ENCODE measurements around the gene HNRNPL.
"Not testable (repeated sequence)": the region's sequence is repeated elsewhere in the genome, so short reads cannot be mapped to it uniquely, and the experiment has no call there.

Gene HNRNPL

DNA sequence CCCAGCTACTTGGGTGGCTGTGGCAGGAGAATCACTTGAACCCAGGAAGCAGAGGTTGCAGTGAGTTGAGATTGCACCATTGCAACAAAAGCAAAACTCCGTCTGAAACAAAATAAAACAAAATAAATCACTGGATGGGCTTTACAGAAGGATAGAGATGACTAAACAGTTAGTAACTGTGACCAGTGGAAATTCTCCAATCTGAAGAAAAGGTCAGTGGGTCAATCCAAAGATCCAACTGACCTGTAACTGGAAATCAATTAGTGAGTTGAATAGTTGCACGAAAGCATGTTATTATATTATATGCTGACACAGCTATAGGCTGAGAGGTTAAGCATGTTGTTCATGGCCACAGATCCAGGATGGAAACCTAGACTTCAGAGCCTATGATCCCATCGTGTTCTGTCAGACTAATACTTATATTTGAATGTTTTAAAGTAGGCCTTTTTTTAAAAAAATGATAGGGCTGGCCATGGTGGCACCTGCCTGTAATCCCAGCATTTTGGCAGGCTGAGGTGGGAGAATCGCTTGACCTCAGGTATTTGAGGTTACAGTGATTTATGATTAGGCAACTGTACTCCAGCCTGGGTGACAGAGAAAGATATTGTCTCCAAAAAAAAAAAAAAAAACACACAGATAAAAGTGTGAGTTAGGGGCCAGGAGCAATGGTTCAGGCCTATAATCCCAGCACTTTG, 19.6 kb downstream of the HNRNPL start:
- no peak for DNase-seq

DNA sequence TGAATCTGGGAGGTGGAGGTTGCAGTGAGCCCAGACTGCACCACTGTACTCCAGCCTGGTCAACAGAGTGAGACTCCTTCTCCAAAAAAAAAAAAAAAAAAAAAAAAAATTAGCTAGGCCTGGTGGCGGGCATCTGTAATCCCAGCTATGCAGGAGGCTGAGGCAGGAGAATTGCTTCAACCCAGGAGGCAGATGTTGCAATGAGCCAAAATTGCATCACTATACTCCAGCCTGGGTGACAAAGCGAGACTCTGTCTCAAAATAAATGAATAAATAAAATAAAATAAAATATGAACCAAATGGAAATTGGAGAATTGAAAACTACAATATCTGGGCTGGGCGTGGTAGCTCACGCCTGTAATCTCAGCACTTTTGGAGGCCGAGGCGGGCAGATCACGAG, 20.6 kb downstream of the HNRNPL start:
- DNase-seq, result not testable (repeated sequence)

DNA sequence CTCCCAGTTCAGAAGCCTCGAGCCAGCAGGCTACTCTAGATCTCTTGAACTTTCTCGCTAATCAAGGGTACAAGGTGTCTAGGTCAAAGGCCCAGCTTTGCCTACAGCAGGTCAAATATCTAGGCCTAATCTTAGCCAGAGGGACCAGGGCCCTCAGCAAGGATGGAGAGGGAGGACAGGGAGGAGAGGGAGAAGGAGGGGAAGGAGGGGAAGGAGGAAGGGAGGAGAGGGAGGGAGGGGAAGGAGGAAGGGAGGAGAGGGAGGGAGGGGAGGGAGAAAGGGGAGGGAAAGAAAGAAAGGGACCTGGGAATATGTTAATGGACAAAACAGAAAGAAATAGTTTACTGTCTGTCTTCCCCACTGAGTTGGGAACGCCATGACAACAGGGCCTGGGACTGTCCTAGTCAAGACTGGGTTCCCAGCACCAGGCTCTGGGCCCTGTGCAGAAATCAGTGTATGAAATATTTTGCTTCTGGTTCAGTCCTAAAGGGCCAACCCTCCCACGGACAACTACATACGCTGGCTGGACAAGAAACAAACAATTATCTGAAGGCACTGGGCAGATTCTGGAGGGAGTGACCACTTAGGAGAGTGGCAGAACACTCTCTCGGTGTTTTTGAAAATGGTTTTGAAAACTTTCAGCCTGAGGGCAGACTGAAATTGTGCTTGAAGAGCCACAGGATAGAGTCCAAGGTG, 22.8 kb downstream of the HNRNPL start:
- no peak for DNase-seq

DNA sequence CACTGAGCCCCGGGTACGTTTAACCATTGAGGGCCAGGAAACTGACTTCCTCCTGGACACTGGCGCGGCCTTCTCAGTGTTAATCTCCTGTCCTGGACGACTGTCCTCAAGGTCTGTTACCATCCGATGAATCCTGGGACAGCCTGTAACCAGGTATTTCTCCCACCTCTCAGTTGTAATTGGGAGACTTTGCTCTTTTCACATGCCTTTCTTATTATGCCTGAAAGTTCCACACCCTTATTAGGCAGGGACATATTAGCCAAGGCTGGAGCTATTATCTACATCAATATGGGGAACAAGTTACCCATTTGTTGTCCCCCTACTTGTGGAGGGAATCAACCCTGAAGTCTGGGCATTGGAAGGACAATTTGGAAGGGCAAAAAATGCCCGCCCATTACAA, 23.9 kb downstream of the HNRNPL start:
- not testable (repeated sequence) for DNase-seq

DNA sequence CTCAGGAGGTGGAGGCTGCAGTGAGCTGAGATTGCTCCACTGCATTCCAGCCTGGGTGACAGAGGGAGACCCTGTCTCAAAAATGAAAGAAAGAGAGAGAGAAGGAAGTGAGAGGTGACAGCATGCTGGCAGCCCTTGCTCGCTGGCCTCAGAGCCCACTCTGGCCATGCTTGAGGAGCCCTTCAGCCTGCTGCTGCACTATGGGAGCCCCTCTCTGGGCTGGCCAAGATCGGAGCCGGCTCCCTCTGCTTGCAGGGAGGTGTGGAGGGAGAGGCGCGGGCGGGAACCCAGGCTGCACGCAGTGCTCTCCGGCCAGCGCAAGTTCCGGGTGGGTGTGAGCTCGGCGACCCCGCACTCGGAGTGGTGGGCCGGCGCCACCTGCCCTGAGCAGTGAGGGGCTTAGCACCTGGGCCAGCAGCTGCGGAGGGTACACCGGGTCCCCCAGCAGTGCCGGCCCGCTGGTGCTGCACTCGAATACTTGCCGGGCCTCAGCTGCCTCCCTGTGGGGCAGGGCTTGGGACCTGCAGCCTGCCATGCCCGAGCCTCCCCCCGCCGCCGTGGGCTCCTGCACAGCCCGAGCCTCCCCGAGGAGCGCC, 28.5 kb downstream of the HNRNPL start:
- not testable (repeated sequence) for DNase-seq

DNA sequence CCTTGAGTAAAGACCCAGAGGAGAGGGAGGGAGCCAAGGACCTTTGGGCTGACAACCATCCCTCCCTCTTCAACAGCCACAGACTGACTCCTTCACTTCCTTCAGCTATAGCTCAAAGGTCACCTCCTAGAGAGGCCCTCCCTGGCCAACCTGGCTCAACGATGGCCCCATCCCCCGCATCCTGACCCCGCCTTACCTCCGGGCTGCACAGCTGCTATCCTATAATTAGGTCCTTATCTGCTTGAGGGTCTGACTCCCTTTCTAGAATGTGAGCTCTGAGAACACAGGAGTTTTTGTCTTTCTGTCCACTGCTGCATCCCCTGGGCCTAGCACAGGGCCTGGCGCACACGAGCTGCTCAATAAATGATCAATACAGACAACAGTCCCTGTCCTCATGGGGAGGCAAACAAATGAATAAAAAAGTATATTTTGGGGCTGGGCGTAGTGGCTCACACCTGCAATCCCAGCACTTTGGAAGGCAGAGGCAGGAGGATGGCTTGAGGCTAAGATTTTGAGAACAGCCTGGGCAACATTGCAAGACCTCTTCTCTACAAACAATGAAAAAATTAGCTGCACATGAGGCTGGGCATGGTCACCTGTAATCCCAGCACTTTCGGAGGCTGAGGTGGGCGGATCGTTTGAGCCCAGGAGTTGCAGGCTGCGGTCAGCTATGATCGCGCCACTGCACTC, 30.4 kb downstream of the HNRNPL start:
- DNase-seq, result peak; percentile 30

DNA sequence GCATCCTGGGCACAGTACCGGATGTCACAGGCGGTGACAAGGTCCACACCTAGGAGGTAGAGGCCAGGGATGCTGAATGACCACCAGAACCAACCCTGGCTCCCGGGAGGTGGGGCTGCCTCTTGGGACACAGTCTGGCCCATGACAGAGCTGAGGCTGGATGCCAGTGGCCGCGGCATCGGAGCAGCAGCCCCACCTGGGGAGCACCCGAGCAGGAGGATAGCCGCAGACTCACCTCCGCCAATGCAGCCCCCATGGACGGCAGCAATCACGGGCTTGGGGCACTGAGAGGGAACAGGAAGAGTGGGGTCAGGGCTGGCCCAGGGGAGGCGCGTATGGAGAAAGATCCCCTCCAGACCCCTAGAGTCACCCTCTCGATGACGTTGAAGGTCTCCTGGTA, 32.7 kb downstream of the HNRNPL start:
- DNase-seq, result no peak

DNA sequence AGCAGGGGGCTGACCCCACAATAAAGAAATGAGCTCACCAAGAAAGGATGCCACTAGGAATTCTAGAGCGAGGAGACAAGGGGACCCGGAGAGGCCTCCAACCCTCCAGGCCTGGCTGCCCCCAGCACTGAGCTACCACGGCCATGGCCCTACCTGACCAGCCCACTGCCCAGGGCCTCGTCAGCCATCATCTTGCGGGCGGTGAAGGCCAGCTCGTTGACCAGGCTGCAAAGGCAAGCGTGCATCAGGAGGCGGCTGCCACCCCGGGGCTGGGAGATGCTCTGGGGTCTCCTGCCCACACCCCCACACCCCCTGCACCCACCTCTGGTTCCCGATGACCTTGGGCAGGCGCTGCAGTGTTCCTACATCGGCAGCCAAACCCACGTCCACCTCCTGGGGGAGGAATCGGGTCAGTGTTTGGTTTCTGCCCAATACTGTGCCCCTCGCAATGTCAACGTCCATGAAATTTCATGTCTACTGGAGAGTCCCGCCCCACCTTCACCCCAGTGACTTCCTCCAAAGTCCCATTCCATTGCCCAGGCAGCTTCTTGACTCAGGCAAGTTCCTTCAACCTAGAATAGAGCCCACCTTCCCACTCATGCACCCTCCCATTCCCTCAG, 33.5 kb downstream of the HNRNPL start:
- DNase-seq, result no peak

DNA sequence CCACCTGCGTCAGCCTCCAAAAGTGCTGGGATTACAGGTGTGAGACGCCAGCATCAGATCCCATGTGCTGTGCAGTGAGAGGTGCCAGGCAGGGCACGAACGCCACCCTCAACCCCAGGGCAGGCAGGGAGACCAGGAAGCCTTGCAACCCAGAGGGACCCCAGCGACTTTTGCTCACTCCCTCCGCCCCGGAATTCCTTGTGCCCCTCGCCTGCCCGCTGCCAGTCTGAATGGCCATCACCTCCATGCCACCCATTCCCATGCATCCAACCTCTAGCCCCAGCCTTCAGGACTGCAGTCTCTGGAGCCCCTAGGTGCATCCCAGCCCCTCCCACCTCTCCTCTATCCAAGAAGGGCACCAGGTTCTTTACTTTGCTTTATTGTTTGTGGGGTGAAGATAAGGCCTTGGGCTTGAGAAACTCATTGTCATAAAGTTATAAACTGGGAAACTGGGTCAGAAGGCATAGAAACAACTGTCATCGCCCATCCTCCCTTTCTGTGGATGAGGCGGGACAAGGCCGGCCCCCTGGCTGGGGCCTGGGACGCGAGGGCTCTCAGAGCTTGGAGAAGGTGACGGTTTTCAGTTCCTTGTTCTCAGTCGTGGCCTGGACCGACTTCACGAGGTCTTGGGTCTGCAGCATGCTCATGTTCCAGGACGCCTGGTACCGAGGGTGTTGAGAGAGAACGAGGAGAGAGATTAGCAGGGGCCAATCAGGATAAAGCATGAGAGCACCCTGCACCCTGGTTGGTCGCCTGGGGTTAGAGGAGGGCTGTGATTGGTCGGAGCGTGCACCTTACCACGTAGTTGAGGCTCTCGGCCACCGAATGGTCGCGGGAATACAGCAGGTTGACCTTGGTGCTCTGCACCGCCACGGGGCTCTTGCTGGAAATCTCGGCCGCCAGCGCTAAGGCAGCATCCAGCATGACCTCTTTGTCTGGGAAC, 34.5 kb downstream of the HNRNPL start:
- DNase-seq, result no peak

DNA sequence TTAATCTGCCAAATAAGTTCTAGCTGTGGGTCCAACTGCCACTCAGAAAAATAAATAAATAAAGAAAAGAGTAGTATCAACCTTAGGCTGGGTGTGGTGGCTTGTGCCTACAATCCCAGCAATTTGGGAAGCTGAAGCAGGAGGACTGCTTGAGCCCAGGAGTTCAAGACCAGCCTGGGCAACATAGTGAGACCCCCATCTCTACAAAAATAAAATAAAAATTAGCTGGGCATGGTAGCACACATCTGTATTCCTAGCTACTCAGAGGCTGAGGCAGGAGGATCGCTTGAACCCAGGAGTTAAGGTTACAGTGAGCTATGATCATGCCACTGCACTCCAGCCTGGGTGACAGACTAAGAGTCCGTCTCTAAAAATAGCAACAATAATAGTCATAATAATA, 35.9 kb downstream of the HNRNPL start:
- not testable (repeated sequence) for DNase-seq

DNA sequence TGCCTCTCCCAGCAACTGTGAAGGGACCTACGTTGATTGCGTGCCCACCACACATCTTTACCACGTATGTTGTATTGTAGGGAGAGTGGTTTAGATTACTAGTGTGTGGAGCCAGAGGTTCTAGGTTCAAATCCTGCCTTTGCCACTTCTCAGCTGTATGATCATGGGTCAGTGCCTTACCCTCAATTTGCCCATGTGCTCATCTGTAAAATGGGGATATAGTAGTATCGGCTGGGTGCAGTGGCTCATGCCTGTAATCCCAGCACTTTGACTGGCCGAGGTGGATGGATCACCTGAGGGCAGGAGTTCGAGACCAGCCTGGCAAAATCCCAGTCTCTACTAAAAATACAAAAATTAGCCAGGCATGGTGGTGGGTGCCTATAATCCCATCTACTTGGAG, 36.5 kb downstream of the HNRNPL start:
- DNase-seq, result no peak

DNA sequence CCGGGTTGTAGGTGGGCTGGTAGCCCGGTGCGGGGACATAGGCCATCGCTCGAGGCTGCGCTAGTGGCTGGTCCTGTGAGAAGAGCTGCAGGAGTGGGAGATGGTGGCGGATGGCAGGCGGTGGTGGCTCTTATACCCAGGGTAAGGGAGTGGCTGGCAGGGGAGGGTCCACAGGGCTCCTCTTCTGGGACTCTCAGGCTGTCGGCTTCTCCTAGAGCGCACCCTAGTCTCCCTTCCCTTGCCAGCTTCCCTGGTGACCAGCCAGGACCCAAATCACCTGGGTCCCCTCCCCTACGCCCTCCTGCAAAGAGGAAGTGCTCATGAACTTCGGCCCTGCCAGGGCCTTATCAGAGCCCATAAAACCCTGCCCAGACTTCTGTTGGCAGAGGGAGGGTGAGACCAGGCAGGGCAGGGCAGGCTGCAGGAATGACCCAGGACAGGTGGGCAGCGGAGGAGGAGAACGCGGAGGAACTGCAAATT, 36.9 kb downstream of the HNRNPL start, which contains the start of gene LGALS4:
Gene LGALS4 (minus strand): TSS at position 105 of the 480 bp plus-strand sequence. CDS start 59 bp downstream, at position 46.
- no peak for DNase-seq

DNA sequence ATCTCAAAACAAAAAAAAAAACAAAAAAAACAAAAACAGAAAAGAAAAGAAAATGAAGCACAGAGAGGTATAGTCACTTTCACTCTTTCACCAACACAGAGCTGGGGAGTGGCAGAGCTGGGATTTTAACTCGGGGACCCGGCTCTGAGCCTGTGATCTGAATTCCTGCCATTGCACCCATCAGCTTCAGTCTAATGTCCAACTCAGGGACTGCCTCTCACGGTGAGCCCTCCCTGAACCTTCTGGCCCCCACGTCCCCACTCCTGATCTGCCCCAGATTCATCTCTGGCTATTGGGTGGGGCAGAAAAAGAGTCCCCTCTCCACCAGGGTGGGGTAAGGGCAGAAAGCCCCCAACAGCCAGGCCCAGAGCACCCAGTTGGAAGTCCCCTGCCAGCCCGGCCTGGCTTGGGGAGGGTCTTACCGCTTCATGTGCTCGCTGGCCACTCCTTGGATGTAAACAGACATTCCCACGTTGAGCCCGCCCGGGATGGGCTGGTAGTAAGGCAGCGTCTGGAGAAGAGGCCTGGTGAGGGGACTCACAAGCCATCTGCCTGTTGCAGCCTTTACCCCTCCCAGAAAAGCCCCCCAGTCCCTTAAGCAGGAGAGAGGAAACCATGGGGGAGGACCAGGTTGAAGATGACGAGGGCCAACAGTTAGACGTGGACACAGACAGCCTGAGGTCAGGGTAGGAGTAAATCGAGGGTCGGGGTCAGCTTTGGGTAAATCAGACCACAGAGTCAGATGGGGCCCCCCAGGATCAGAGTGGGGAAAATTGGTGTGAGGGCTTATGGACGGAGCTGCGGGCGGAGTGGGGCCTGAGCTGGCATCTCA, 37.6 kb downstream of the HNRNPL start:
- no peak for DNase-seq

DNA sequence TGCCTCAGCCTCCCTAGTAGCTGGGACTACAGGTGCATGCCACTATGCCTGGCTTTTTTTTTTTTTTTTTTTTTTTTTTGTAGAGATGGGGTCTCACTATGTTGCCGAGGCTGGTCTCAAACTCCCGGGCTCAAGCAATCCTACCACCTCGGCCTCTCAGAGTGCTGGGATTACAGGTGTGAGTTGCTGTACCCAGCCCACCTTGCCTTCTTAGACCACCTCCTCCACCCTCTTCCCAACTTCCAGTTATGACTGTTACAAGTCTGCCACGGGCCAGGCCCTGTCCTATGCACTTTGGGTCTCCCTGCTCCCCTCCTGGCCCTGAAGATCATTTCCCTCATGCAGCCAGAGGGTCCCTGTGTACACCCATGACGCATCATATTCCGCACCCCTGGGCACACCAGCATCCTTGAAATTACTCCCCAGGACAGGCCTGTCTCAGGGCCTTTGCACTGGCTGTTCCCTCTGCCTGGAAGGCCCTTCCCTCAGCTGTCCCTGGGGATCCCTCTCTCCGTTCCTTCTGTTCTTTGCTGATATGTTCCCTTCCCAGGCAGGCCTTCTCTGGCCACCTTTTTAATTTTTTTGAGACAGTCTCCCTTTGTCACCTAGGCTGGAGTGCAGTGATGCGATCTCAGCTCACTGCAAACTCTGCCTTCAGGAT, 40.1 kb downstream of the HNRNPL start:
- no peak for DNase-seq

DNA sequence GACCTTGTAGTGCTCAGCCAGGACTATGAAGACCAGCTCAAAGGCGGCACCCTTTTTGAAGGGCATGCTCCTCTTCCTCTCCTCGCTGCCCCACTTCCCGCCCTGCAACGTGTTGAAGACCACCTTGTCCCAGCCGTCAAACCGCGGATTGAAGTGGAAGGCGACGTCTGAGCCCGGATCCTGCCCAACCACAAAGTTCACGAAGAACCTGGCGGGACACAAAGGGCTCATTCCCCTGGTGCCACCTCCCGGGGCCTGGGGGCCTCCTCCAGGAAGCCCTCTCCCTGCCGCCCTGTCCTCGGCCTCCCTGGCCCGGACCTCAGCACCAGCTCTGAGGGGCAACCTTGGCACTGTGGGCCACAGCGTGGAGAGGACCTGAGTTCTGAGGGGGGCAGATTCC, 41.0 kb downstream of the HNRNPL start:
- no peak for DNase-seq

DNA sequence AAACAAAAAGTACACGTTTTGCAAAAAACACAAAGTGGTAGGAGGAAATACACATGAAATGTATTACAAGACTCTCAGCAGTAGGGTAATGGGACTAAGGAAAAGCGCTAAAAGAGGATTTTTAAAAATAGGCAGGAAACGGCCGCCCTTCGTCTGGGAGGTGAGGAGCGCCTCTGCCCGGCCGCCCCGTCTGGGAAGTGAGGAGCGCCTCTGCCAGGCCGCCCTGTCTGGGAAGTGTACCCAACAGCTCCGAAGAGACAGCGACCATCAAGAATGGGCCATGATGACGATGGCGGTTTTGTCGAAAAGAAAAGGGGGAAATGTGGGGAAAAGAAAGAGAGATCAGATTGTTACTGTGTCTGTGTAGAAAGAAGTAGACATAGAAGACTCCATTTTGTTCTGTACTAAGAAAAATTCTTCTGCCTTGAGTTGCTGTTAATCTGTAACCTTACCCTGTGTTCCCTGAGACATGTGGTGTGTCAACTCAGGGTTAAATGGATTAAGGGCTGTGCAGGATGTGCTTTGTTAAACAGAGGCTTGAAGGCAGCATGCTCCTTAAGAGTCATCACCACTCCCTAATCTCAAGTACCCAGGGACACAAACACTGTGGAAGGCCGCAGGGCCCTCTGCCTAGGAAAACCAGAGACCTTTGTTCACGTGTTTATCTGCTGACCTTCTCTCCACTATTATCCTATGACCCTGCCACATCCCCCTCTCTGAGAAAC, 42.2 kb downstream of the HNRNPL start:
- not testable (repeated sequence) for DNase-seq

DNA sequence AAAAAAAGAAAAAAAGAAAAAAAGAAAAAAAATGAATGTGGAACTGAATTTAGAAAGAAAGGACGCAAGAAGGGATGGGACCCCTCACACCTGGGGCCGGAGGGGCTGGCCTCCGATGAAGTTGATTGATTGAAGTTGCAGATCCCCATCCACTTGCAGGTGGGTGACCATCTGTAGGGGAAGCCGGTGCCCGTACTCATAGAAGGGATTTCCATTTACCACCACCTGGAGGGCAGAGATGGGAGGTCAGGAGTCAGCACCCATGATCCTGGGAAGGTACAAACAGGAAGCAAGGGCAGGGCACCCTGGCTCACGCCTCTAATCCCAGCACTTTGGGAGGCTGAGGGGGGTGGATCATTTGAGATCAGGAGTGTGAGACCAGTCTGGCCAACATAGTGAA, 43.4 kb downstream of the HNRNPL start:
- DNase-seq, result no peak

DNA sequence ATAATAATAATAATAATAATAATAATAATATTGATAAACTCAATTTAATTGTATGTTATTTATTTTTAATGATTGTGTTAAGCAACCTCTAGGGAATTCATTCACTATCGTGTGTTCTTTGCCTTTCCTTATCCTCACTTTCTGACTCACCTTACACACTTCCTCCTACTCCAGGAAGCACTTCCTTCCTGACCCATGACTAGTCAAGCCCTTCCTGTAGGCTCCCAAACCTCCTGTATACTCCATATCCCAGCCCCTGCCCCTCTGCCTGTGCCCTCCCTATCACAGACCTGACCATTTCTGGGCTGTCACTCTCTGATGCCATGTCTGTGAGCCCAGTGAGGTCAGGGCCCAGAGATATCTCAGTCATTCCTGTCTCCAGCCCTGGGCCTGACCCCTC, 44.6 kb downstream of the HNRNPL start:
- DNase-seq, result no peak

DNA sequence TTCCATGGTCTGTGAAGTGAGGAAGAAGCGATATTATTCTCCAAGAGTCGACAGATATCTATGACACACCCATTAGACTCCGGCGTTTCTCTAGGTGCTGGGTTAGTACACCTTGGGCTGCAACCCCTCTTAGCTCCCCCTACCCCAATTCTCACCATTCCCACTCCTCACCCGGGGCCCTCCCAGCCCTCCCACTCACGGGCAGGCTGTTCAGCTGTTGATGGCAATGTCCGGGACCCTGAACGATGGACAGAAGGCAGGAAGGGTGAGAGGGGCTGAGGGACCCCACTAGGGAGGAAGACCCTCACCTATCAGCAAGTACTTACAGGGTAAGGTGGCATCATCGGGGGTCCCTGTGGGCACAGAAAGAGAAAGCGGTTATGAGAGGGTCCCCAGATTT, 46.2 kb downstream of the HNRNPL start:
- no peak for DNase-seq

Measured in right kidney (tissue), 1 donor.